Measurements from ENCODE around the gene WBP2. TPM values are rescaled to one million over a fixed set of nuclear protein-coding genes. Genes with fewer than 3 reads are reported as not detected.
"Not testable (repeated sequence)": the region's sequence is repeated elsewhere in the genome, so short reads cannot be mapped to it uniquely, and the experiment has no call there.

The WBP2 gene
- total and polyA plus RNA-seq, 10 donors = 46.7 to 144 (median 89.1) TPM

DNA sequence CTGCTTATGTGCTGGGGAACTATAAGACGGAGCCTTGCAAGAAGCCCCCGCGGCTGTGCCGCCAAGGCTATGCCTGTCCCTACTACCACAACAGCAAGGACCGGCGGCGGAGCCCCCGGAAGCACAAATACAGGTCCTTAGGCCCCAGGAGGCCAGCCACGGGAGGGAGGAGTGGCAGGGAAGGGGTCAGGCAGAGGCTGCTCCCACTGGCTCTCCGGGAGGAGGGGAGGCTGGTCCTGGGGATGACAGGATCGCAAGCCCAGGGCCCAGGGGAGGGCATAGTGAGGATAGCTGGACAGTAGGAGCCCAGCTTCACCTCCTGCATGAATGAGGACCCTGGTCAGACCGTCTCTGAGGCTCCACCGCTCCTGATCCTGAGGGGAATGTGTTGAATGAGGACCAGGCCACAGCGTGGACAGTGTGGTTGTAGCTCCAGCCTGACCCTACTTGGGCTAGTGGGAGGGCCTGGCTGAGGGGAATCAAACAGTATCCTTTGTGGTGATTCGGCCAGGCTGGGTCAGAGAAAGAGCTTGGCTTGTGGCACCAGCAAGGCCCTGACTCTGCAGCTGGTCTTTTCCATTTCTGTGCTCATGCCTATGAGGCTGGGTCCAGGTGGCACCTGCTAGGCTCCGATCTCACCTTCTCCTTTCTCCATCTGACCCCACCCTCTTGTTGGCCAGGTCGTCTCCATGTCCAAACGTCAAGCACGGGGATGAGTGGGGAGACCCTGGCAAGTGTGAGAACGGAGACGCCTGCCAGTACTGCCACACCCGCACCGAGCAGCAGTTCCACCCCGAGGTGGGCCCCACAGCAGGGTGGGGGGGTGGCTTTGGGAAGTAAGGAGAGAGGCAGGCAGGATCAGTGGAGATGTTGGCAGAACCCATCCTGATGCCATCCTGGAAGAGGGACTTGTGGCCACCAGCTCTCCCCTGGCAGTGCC lies 41.8 kb downstream of the WBP2 start:
- WGBS, 5 donors = 93 to 97% (median 95%) methylated on average over 19 to 24 of the region's 24 CpGs
- no peaks in the 10 kb centered on the region for H3K9me3 ChIP-seq
- peak in 1 of 3 donors; percentile 22 for TF ChIP-seq POLR2AphosphoS5 (IDR thresholded peaks at IDR 0.05)
- TF ChIP-seq, protein P1, sequence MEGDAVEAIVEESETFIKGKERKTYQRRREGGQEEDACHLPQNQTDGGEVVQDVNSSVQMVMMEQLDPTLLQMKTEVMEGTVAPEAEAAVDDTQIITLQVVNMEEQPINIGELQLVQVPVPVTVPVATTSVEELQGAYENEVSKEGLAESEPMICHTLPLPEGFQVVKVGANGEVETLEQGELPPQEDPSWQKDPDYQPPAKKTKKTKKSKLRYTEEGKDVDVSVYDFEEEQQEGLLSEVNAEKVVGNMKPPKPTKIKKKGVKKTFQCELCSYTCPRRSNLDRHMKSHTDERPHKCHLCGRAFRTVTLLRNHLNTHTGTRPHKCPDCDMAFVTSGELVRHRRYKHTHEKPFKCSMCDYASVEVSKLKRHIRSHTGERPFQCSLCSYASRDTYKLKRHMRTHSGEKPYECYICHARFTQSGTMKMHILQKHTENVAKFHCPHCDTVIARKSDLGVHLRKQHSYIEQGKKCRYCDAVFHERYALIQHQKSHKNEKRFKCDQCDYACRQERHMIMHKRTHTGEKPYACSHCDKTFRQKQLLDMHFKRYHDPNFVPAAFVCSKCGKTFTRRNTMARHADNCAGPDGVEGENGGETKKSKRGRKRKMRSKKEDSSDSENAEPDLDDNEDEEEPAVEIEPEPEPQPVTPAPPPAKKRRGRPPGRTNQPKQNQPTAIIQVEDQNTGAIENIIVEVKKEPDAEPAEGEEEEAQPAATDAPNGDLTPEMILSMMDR (IDR thresholded peaks at IDR 0.05 in 8 of 11, conservative IDR thresholded peaks at IDR 0.05 in 3 of 11) = no peak
- no peaks in the 10 kb centered on the region for H3K27me3 ChIP-seq (replicated peaks in 1 of 7)
- H3K4me1 ChIP-seq = peaks cover 0 to 9% (median 4%) of the 10 kb centered on the region in 6 donors
- no peak overlapping the region for H3K4me3 ChIP-seq
- DNase-seq = peak; percentile 66
- intact Hi-C loops (cut with DNase I; ENCODE audit: low total_unique reads) = no loop called here
- no peak overlapping the region for H3K27ac ChIP-seq
- H3K36me3 ChIP-seq = peaks cover 0 to 94% (median 86%) of the 10 kb centered on the region in 6 donors

DNA sequence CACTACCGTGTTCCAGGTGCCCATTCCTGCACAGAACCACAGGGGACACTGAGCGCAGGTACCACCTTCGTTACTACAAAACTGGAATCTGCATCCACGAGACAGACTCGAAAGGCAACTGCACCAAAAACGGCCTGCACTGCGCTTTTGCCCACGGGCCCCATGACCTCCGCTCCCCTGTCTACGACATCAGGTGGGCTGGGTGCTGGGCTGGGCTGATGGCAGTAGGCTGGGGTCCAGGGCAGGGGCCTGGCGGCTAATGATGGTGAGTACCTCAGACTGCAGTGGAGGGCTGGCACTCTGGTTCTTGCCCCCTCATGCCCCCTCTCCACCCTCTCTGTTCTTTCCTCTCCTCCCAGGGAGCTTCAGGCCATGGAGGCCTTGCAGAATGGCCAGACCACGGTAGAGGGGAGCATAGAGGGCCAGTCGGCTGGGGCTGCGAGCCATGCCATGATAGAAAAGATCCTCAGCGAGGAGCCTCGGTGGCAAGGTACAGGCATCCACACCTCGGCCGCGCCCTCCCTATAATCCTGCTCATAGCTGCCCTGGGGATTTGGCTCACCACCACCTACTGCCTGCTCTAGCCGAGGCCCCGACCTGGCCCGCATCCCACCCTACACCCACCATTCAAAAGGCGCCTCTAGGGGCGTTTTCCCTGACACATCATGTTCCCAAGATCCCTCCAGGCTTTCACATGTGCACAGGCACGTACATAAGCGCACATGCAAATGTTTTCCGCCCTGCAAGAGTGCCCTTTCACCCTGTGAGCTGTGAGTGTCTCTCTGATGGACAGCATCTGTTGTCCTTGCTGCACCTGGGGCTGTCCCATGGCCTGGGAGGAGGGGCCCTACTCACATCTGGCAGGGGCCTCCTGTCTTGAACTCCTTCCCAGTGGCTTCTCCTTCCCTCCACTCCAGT lies 42.8 kb downstream of the WBP2 start:
- DNase-seq = peak; percentile 44
- WGBS, 5 donors = 91 to 97% (median 95%) methylated on average over 26 to 27 of the region's 27 CpGs
- Histone ChIP-seq H3K27ac (no peak overlapping the region), H3K27me3 (replicated peaks in 1 of 7) (no peaks in the 10 kb centered on the region), H3K36me3 (peaks cover 0 to 88% (median 76%) of the 10 kb centered on the region in 6 donors), H3K9me3 (no peaks in the 10 kb centered on the region), H3K4me1 (peaks cover 0 to 18% (median 4%) of the 10 kb centered on the region in 6 donors), H3K4me3 (no peak overlapping the region)
- intact Hi-C loops (cut with DNase I; ENCODE audit: low total_unique reads) = no loop called here
- peak in 1 of 3 donors; percentile 10 for TF ChIP-seq POLR2AphosphoS5 (IDR thresholded peaks at IDR 0.05)
- TF ChIP-seq POLR2A (IDR thresholded peaks at IDR 0.05) = no peak

DNA sequence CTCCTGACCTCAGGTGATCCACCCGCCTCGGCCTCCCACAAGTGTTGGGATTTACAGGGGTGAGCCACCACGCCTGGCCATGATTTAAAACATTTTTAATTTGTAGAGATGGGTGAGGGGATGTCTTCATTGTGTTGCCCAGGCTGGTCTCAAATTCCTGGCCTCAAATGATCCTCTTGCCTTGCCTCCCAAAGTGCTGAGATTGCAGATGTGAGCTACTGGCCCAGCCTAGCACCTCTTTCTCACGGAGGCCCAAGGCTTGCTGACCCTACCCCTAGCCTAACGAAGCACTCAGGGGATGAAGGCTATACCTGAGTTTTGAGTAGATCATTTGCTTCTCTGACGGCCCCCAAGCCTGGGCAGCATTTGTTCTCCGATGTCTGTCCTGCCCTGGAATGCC lies 44.0 kb downstream of the WBP2 start:
- Histone ChIP-seq H3K36me3 (peaks cover 0 to 80% (median 65%) of the 10 kb centered on the region in 6 donors), H3K9me3 (no peaks in the 10 kb centered on the region), H3K27me3 (replicated peaks in 1 of 7) (no peaks in the 10 kb centered on the region), H3K4me3 (no peak overlapping the region), H3K4me1 (peaks cover 0 to 21% (median 4%) of the 10 kb centered on the region in 6 donors), H3K27ac (no peak overlapping the region)
- intact Hi-C loops (cut with DNase I; ENCODE audit: low total_unique reads) = no loop called here
- TF ChIP-seq POLR2AphosphoS5 (IDR thresholded peaks at IDR 0.05) (no peak), POLR2A (IDR thresholded peaks at IDR 0.05) (no peak)
- TF ChIP-seq, protein P1 (IDR thresholded peaks at IDR 0.05 in 8 of 11, conservative IDR thresholded peaks at IDR 0.05 in 3 of 11) = no peak
- peak; percentile 38 for DNase-seq
- 91 to 99% (median 95%) methylated on average over 7 of the region's 7 CpGs for WGBS, 5 donors

DNA sequence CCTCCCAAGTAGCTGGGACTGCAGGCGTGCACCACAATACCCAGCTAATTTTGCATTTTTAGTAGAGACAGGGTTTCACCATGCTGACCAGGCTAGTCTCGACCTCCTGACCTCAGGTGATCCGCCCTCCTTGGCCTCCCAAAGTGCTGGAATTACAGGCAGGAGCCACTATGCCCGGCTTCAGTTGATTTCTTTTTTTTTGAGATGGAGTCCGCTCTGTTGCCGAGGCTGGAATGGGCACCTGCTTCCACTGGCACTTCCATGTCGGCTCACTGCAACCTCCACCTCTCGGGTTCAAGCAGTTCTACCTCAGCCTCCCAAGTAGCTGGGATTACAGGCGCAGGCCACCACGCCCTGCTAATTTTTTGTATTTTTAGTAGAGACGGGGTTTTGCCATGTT lies 44.4 kb downstream of the WBP2 start:
- Histone ChIP-seq H3K36me3 (peaks cover 0 to 78% (median 61%) of the 10 kb centered on the region in 6 donors), H3K4me1 (peaks cover 0 to 21% (median 4%) of the 10 kb centered on the region in 6 donors)
- WGBS, 5 donors = 96 to 98% (median 97%) methylated on average over 11 of the region's 11 CpGs
- peak; percentile 20 for DNase-seq
- intact Hi-C loops (cut with DNase I; ENCODE audit: low total_unique reads); H3K27ac ChIP-seq; H3K4me3 ChIP-seq; H3K27me3 ChIP-seq (replicated peaks in 1 of 7); H3K9me3 ChIP-seq: not testable (repeated sequence)

Measured in spleen (tissue), 11 donors.